ENCODE measurements around the gene PGAM1. TPM values are rescaled to one million over a fixed set of nuclear protein-coding genes. Genes with fewer than 3 reads are reported as not detected.

Gene PGAM1
- total and polyA plus RNA-seq, 2 of the 13 experiments (the other 11 are each of a cell fraction or from before 2014, with no cell fraction given) = 354 to 483 TPM

DNA sequence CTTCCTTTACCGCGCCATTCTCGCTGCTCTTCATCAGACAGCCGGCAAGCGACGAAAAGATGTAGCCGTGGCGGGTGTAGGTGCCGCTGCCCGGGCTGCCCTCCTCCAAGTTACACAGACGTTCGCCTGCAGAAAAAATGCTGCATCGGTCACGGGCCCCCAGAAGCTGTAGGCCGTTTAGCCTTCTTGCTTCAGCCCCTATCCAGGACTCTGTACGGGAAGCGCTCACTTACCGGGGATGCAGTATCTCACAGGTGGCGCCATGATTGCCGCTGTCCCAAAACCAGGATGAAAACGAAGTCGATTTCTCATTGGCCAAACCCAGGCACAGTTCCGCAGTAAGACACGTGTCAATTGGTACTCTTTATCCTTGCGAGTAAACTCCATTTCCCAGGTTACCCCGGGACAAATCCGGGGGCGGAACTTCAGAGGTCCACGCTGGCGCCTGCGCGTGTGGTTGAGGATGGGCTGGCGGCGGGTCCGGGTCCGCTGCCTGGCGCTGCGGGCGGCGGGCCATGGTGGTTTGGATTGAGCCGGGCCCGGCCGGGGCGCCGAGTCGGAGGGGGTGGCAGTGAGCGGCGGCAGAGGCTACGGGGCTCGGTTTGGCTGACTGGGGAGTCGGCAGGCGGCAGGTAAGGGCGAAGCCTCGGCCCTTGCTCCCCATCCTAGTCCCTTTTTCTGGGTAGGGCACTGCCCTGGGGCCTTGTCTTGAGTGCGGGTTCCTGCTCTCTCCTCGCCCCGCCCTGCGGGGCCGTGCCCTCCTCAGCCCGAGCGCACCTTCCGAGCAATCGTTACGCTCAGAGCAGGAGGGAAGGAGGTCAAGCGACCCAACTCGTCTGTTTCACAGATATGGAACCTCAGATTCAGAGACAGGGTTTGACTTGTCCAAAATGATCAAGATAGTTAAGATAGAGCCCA lies 20.0 kb downstream of the PGAM1 start, which contains the start of the genes EXOSC1 and ZDHHC16 (continued):
- TF ChIP-seq ZBTB3 (CRISPR knock-in tag; IDR thresholded peaks at IDR 0.05; ENCODE audit: borderline replicate concordance, low read depth) (no peak), HDAC2 (CRISPR knock-in tag; IDR thresholded peaks at IDR 0.05) (peak; percentile 75), ARNT2 (CRISPR knock-in tag; IDR thresholded peaks at IDR 0.05; ENCODE audit: low read depth) (peak; percentile 22), ZNF496 (CRISPR knock-in tag; IDR thresholded peaks at IDR 0.05; ENCODE audit: insufficient replicate concordance) (no peak), NR2F2 (IDR thresholded peaks at IDR 0.05; ENCODE audit: borderline replicate concordance, low read depth) (no peak; the same call in 1 of the 2 replicates), ZNF335 (CRISPR knock-in tag; IDR thresholded peaks at IDR 0.05) (peak; percentile 84), ZNF549 (CRISPR knock-in tag; IDR thresholded peaks at IDR 0.05) (no peak), ZNF883 (CRISPR knock-in tag; IDR thresholded peaks at IDR 0.05; ENCODE audit: not compliant biosample characterization) (peak; percentile 55), ZNF124 (CRISPR knock-in tag; IDR thresholded peaks at IDR 0.05) (no peak), SMAD1 (CRISPR knock-in tag; IDR thresholded peaks at IDR 0.05; ENCODE audit: borderline replicate concordance, low read depth) (no peak), ZNF841 (CRISPR knock-in tag; IDR thresholded peaks at IDR 0.05; ENCODE audit: borderline replicate concordance) (no peak), ATF7-NPFF (CRISPR knock-in tag; IDR thresholded peaks at IDR 0.05; ENCODE audit: low read depth) (no peak), TGIF2 (CRISPR knock-in tag; IDR thresholded peaks at IDR 0.05) (peak; percentile 73; the same call in 1 of the 2 replicates), ZNF432 (CRISPR knock-in tag; IDR thresholded peaks at IDR 0.05; ENCODE audit: borderline replicate concordance) (no peak), MEIS1 (CRISPR knock-in tag; IDR thresholded peaks at IDR 0.05; ENCODE audit: borderline replicate concordance) (no peak), NCOA1 (CRISPR knock-in tag; IDR thresholded peaks at IDR 0.05) (no peak), ZFP1 (CRISPR knock-in tag; IDR thresholded peaks at IDR 0.05) (peak; percentile 85), ZSCAN30 (CRISPR knock-in tag; IDR thresholded peaks at IDR 0.05) (0 out of 2 replicates have a peak, but pooled peaks have one; percentile 64), KDM5B (CRISPR knock-in tag; IDR thresholded peaks at IDR 0.05; ENCODE audit: borderline replicate concordance) (peak; percentile 70; the same call in 1 of the 2 replicates)
- TF ChIP-seq, protein P1, sequence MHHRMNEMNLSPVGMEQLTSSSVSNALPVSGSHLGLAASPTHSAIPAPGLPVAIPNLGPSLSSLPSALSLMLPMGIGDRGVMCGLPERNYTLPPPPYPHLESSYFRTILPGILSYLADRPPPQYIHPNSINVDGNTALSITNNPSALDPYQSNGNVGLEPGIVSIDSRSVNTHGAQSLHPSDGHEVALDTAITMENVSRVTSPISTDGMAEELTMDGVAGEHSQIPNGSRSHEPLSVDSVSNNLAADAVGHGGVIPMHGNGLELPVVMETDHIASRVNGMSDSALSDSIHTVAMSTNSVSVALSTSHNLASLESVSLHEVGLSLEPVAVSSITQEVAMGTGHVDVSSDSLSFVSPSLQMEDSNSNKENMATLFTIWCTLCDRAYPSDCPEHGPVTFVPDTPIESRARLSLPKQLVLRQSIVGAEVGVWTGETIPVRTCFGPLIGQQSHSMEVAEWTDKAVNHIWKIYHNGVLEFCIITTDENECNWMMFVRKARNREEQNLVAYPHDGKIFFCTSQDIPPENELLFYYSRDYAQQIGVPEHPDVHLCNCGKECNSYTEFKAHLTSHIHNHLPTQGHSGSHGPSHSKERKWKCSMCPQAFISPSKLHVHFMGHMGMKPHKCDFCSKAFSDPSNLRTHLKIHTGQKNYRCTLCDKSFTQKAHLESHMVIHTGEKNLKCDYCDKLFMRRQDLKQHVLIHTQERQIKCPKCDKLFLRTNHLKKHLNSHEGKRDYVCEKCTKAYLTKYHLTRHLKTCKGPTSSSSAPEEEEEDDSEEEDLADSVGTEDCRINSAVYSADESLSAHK (CRISPR knock-in tag; IDR thresholded peaks at IDR 0.05; ENCODE audit: borderline replicate concordance) = 0 out of 2 replicates have a peak, but pooled peaks have one; percentile 29
- TF ChIP-seq, protein P2, sequence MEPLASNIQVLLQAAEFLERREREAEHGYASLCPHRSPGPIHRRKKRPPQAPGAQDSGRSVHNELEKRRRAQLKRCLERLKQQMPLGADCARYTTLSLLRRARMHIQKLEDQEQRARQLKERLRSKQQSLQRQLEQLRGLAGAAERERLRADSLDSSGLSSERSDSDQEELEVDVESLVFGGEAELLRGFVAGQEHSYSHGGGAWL (CRISPR knock-in tag; IDR thresholded peaks at IDR 0.05) = 0 out of 2 replicates have a peak, but pooled peaks have one; percentile 37
- TF ChIP-seq, protein P3, sequence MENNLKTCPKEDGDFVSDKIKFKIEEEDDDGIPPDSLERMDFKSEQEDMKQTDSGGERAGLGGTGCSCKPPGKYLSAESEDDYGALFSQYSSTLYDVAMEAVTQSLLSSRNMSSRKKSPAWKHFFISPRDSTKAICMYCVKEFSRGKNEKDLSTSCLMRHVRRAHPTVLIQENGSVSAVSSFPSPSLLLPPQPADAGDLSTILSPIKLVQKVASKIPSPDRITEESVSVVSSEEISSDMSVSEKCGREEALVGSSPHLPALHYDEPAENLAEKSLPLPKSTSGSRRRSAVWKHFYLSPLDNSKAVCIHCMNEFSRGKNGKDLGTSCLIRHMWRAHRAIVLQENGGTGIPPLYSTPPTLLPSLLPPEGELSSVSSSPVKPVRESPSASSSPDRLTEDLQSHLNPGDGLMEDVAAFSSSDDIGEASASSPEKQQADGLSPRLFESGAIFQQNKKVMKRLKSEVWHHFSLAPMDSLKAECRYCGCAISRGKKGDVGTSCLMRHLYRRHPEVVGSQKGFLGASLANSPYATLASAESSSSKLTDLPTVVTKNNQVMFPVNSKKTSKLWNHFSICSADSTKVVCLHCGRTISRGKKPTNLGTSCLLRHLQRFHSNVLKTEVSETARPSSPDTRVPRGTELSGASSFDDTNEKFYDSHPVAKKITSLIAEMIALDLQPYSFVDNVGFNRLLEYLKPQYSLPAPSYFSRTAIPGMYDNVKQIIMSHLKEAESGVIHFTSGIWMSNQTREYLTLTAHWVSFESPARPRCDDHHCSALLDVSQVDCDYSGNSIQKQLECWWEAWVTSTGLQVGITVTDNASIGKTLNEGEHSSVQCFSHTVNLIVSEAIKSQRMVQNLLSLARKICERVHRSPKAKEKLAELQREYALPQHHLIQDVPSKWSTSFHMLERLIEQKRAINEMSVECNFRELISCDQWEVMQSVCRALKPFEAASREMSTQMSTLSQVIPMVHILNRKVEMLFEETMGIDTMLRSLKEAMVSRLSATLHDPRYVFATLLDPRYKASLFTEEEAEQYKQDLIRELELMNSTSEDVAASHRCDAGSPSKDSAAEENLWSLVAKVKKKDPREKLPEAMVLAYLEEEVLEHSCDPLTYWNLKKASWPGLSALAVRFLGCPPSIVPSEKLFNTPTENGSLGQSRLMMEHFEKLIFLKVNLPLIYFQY (CRISPR knock-in tag; IDR thresholded peaks at IDR 0.05; ENCODE audit: borderline replicate concordance) = peak; percentile 81

Data from HepG2 (cell line).